SJCRH30 (cell line): Measurements from ENCODE around the gene PLEKHA8. TPM values are rescaled to one million over a fixed set of nuclear protein-coding genes. Genes with fewer than 3 reads are reported as not detected.

Experiments
- DNase-seq, 2 experiments: peaks; one replicate each; pipeline ENCODE4 v3.0.0-alpha.2; 2015 to 2020
- H3K27ac ChIP-seq: fragments of 250-450 bp; sonication (Bioruptor Pico); 2 replicates; pipeline ENCODE4 v1.5.1; 2020; ENCODE audit warnings: mild to moderate bottlenecking, moderate library complexity
- H3K27me3 ChIP-seq: fragments of 250-450 bp; sonication (Bioruptor Pico); 2 replicates; pipeline ENCODE4 v1.5.1; 2020; ENCODE audit warnings: mild to moderate bottlenecking, moderate library complexity
- H3K36me3 ChIP-seq: fragments of 250-450 bp; sonication (Bioruptor Pico); 2 replicates; pipeline ENCODE4 v1.5.1; 2020; ENCODE audit warnings: mild to moderate bottlenecking, moderate library complexity
- H3K4me1 ChIP-seq: fragments of 250-450 bp; sonication (Bioruptor Pico); 2 replicates; pipeline ENCODE4 v1.5.1; 2020; ENCODE audit warnings: mild to moderate bottlenecking, moderate library complexity
- H3K4me3 ChIP-seq: fragments of 250-450 bp; sonication (Bioruptor Pico); 2 replicates; pipeline ENCODE4 v1.5.1; 2020; ENCODE audit warnings: mild to moderate bottlenecking, moderate library complexity
- H3K9me3 ChIP-seq: fragments of 250-450 bp; sonication (Bioruptor Pico); replicated peaks from 2 replicates; pipeline ENCODE4 v1.5.1; 2020; ENCODE audit warnings: mild to moderate bottlenecking, moderate library complexity
- total RNA-seq: library from RNA; depleted of rRNA; stranded (reverse); fragments of >200 nt; shearing (Covaris generic); gene quantifications from 2 replicates; pipeline ENCODE4 v1.2.3, GENCODE V29; 2014

The PLEKHA8 gene
- total RNA-seq, 1 experiment from 2014 or later = 26.2 TPM

DNA sequence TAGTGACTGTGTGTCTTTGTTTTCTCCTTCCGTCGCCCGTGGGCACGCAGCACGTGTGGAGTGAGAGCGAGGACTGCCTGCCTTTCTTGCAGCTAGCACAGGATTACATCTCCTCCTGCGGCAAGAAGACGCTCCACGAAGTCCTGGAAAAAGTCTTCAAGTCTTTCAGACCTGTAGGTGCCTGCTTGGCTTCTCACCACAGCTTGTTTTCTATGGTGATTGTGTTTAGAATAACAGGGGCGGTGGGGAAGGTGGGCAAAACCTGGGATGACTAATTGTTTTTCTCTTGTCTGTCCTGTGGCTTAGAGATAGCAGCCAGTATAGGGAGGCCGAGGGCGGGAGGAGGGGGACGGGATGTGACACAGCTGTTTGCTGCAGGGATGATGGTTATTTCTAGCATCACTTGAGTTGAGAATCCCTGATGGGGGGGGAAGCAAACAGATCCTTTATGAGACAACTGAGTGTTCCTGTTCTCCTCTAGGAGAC is 118.0 kb downstream of the PLEKHA8 start:
- no peak overlapping the region for H3K27ac ChIP-seq

DNA sequence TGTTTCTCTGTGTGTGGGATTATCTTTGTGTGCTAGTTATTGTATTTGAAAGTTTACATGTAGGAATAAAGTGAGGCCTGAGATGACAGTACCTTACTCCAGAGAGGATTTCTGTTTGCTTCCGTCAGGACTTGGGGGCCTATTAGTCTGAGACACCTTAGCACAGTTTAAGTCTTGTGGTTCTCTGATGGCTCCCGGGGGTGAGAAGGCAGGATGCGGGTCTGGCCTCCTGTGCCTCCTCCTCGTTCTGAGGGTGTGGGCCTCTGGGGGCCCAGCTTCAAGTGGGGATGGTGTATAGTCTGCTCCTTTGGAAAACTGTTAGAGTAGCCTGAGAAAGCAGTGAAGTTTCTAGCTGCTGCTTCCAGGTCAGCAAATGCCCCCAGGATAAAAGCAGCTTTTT is 119.0 kb downstream of the PLEKHA8 start:
- no peak for DNase-seq
- Histone ChIP-seq H3K4me1 (peaks cover 38% of the 10 kb centered on the region), H3K27ac (no peak overlapping the region), H3K4me3 (no peak overlapping the region), H3K27me3 (no peaks in the 10 kb centered on the region), H3K9me3 (no peaks in the 10 kb centered on the region), H3K36me3 (peaks cover 3% of the 10 kb centered on the region; the same call in 1 of the 2 replicates)

More for the DNA sequence above, 118.0 kb downstream of the PLEKHA8 start:
- no peaks in the 10 kb centered on the region for H3K9me3 ChIP-seq
- no peaks in the 10 kb centered on the region for H3K27me3 ChIP-seq
- H3K4me1 ChIP-seq = peaks cover 38% of the 10 kb centered on the region
- H3K4me3 ChIP-seq = no peak overlapping the region
- DNase-seq = peak; percentile 42 to 65
- H3K36me3 ChIP-seq = peaks cover 3% of the 10 kb centered on the region; the same call in 1 of the 2 replicates

- Histone ChIP-seq H3K4me3 (no peak overlapping the region), H3K36me3 (peaks cover 3% of the 10 kb centered on the region; the same call in 1 of the 2 replicates), H3K4me1 (peaks cover 35% of the 10 kb centered on the region), H3K27me3 (no peaks in the 10 kb centered on the region), H3K9me3 (no peaks in the 10 kb centered on the region), H3K27ac (no peak overlapping the region)
- DNase-seq = no peak
Measured at GRCh38 chr7:30147785-30148184, 119.6 kb downstream of the PLEKHA8 start.

DNA sequence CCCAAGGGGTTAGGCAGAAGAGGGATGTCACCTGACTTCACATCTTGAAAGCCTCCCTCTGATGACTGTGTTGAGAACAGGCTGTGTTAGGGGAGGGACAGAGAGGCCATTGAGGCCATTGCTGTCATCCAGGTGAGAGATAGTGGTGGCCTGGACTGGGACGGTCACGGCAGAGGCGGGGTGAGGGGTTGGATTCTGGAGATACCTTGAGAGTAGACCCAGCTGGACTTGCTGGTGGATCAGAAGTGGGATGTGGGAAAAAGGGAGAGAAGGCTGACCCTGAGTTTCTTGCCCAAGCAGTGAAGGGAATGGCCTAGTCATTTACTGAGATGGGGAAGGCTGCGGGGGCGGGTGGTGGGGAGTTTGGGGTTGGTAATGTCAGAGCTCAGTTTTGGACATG is 120.2 kb downstream of the PLEKHA8 start:
- H3K27me3 ChIP-seq = no peaks in the 10 kb centered on the region
- H3K36me3 ChIP-seq = peaks cover 3% of the 10 kb centered on the region; the same call in 1 of the 2 replicates
- no peaks in the 10 kb centered on the region for H3K9me3 ChIP-seq
- no peak for DNase-seq
- no peak overlapping the region for H3K4me3 ChIP-seq
- H3K27ac ChIP-seq = no peak overlapping the region
- peaks cover 29% of the 10 kb centered on the region for H3K4me1 ChIP-seq

GRCh38 chr7:30148951-30149459 is 120.8 kb downstream of the PLEKHA8 start:
- no peak for DNase-seq
- Histone ChIP-seq H3K4me1 (peaks cover 23% of the 10 kb centered on the region), H3K4me3 (no peak overlapping the region), H3K27ac (no peak overlapping the region), H3K27me3 (no peaks in the 10 kb centered on the region), H3K9me3 (no peaks in the 10 kb centered on the region), H3K36me3 (peaks cover 3% of the 10 kb centered on the region; the same call in 1 of the 2 replicates)

DNA sequence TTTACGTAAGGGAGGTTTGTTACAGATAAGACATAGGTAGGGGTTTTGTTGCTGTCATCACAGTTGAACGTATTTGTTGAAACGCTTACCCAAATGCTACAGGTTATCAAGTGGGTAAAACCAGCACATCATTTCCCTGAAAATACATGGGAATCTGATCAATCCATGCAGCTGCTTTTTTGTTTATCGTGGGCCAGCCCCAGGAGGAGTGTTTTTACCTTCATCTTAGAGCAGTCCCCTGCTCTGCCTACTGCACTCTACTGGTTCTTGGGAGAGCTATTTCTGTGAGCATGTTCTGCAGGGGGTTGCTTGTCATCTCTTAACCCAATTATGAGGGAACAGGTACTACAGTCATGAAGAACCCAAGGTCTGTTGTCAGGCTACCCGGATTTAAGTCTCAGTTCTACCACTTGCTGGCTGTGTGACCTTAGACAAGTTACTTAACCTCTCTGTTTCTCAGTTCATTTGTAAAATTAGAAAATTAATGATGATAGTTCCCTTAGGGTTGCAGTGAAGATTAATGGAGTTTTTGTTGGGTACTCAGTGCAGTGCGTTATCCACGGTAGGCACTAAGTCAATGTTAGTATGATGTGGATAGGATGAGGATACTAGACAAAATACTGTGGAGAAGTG is 121.5 kb downstream of the PLEKHA8 start:
- no peaks in the 10 kb centered on the region for H3K9me3 ChIP-seq
- peaks cover 16% of the 10 kb centered on the region for H3K4me1 ChIP-seq
- H3K4me3 ChIP-seq = no peak overlapping the region
- H3K36me3 ChIP-seq = peaks cover 3% of the 10 kb centered on the region; the same call in 1 of the 2 replicates
- no peak overlapping the region for H3K27ac ChIP-seq
- H3K27me3 ChIP-seq = no peaks in the 10 kb centered on the region
- no peak for DNase-seq

- Histone ChIP-seq H3K4me1 (peaks cover 16% of the 10 kb centered on the region), H3K4me3 (no peak overlapping the region), H3K27ac (no peak overlapping the region), H3K36me3 (peaks cover 3% of the 10 kb centered on the region; the same call in 1 of the 2 replicates), H3K9me3 (no peaks in the 10 kb centered on the region), H3K27me3 (no peaks in the 10 kb centered on the region)
- DNase-seq = no peak
Measured at GRCh38 chr7:30150711-30151110, 122.5 kb downstream of the PLEKHA8 start.

DNA sequence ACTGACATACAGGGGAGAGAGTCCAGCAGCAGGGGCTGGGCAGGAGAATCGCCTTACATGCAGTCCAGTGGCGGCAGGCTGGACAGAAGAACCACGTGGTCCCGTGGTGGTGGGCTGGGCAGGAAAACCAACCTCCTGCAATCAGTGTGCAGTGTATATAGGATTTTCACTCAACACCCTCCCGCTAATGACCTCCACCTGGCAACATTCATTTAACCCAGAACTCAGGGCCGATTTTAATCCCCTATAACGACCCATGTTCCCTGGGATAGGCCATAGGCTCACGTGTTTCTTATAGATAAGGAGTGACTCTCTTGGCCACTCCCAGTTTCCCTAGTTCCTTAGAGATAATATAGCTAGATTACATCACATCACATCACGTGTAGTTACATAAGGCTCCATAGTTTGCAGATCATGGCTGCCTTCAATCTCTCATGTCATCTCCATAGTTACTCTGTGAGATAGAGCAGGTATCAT is 125.9 kb downstream of the PLEKHA8 start:
- no peaks in the 10 kb centered on the region for H3K4me1 ChIP-seq
- no peak overlapping the region for H3K4me3 ChIP-seq
- H3K9me3 ChIP-seq = no peaks in the 10 kb centered on the region
- no peak overlapping the region for H3K27ac ChIP-seq
- H3K36me3 ChIP-seq = peaks cover 3% of the 10 kb centered on the region; the same call in 1 of the 2 replicates
- no peaks in the 10 kb centered on the region for H3K27me3 ChIP-seq
- no peak for DNase-seq

GRCh38 chr7:30155481-30155880 is 127.3 kb downstream of the PLEKHA8 start:
- Histone ChIP-seq H3K4me3 (no peak overlapping the region), H3K4me1 (no peaks in the 10 kb centered on the region), H3K27me3 (no peaks in the 10 kb centered on the region), H3K27ac (no peak overlapping the region), H3K36me3 (no peaks in the 10 kb centered on the region), H3K9me3 (no peaks in the 10 kb centered on the region)
- no peak for DNase-seq

DNA sequence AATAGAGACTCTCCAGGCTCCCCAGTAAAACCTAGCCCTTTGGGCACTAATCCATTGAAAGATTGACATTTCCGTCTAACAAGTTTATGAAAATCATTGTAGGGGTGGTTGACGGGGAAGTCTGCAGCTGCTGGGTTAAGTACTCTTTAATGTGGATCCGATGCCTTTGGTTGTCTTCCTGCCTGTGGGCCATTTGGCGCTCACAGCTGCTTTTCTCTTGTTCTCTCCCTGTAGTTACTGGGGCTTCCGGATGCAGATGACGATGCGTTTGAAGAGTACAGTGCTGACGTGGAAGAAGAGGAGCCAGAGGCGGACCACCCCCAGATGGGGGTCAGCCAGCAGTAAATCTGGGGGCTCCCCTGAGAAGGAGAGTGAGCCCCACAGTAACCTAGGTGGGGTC is 129.0 kb downstream of the PLEKHA8 start:
- no peaks in the 10 kb centered on the region for H3K36me3 ChIP-seq
- H3K4me1 ChIP-seq = peaks cover 2% of the 10 kb centered on the region; the same call in 1 of the 2 replicates
- H3K4me3 ChIP-seq = no peak overlapping the region
- no peak overlapping the region for H3K27ac ChIP-seq
- DNase-seq = peak in 1 of 2 experiments; percentile 42
- H3K27me3 ChIP-seq = no peaks in the 10 kb centered on the region
- H3K9me3 ChIP-seq = no peaks in the 10 kb centered on the region

GRCh38 chr7:30159163-30159562 is 131.0 kb downstream of the PLEKHA8 start:
- Histone ChIP-seq H3K36me3 (no peaks in the 10 kb centered on the region), H3K4me3 (no peak overlapping the region), H3K9me3 (no peaks in the 10 kb centered on the region), H3K27ac (no peak overlapping the region), H3K4me1 (peaks cover 9% of the 10 kb centered on the region), H3K27me3 (no peaks in the 10 kb centered on the region)
- DNase-seq = no peak

GRCh38 chr7:30159698-30160143 is 131.5 kb downstream of the PLEKHA8 start:
- H3K36me3 ChIP-seq = no peaks in the 10 kb centered on the region
- H3K27ac ChIP-seq = no peak overlapping the region
- H3K4me1 ChIP-seq = peaks cover 13% of the 10 kb centered on the region
- peak; percentile 32 to 59 for DNase-seq
- H3K4me3 ChIP-seq = no peak overlapping the region
- no peaks in the 10 kb centered on the region for H3K9me3 ChIP-seq
- H3K27me3 ChIP-seq = no peaks in the 10 kb centered on the region

- no peak overlapping the region for H3K4me3 ChIP-seq
- H3K36me3 ChIP-seq = no peaks in the 10 kb centered on the region
- H3K27ac ChIP-seq = no peak overlapping the region
- no peaks in the 10 kb centered on the region for H3K9me3 ChIP-seq
- DNase-seq = no peak
- H3K4me1 ChIP-seq = peaks cover 15% of the 10 kb centered on the region
- no peaks in the 10 kb centered on the region for H3K27me3 ChIP-seq
Measured at GRCh38 chr7:30160329-30160728, 132.1 kb downstream of the PLEKHA8 start.

DNA sequence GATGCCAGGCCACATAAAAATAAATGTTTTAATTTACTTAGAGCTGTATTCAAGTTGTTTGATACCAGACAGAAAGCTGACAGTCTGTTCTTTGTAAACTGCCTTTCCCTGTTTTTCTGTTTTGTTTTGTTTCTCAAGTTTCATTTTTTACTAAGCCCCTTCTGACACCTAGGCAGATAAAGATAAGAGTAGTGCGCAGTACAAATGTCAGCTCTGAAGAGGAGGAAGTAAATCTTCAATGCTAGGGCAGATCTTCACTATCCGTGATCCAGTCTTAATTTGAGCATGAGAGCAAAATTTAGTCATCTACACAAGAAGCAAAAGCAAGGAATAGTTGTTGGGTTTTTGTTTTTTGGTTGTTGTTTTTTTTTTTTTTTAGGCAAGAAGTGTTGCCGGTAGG is 133.9 kb downstream of the PLEKHA8 start:
- Histone ChIP-seq H3K9me3 (no peaks in the 10 kb centered on the region), H3K4me3 (peak overlapping the region; percentile 45), H3K36me3 (no peaks in the 10 kb centered on the region), H3K27me3 (no peaks in the 10 kb centered on the region), H3K27ac (no peak overlapping the region; the same call in 1 of the 2 replicates), H3K4me1 (peaks cover 15% of the 10 kb centered on the region)
- no peak for DNase-seq

GRCh38 chr7:30162622-30163124 is 134.5 kb downstream of the PLEKHA8 start:
- peak; percentile 71 to 84 for DNase-seq
- Histone ChIP-seq H3K27ac (peak overlapping the region; percentile 69), H3K4me3 (peak overlapping the region; percentile 45), H3K27me3 (no peaks in the 10 kb centered on the region), H3K4me1 (peaks cover 15% of the 10 kb centered on the region), H3K36me3 (no peaks in the 10 kb centered on the region), H3K9me3 (no peaks in the 10 kb centered on the region)
